IPS-20b (cell line): Measurements from ENCODE around the gene PTH2R.

Source experiments
- H3K27ac ChIP-seq: one replicate; pipeline ENCODE4 v1.5.1; 2013; ENCODE audit warnings: low read length
- H3K27me3 ChIP-seq: 2 replicates; pipeline ENCODE4 v1.6.1; 2013; ENCODE audit warnings: mild to moderate bottlenecking, low read length, inconsistent platforms; ENCODE audit not compliant: insufficient read depth
- H3K36me3 ChIP-seq: 2 replicates; pipeline ENCODE4 v1.6.1; 2013; ENCODE audit warnings: low read depth, mild to moderate bottlenecking, inconsistent platforms, low read length, moderate library complexity; ENCODE audit not compliant: insufficient read depth
- H3K4me1 ChIP-seq: 2 replicates; pipeline ENCODE4 v1.6.1; 2013; ENCODE audit warnings: mild to moderate bottlenecking, control low read depth, inconsistent platforms, low read length, moderate library complexity; ENCODE audit not compliant: insufficient read depth
- H3K4me3 ChIP-seq: 2 replicates; pipeline ENCODE4 v1.5.1; 2013; ENCODE audit warnings: mild to moderate bottlenecking, low read length, inconsistent platforms
- H3K9ac ChIP-seq: 2 replicates; pipeline ENCODE4 v1.6.1; 2013; ENCODE audit warnings: low read depth, mild to moderate bottlenecking, inconsistent platforms, low read length, moderate library complexity
- H3K9me3 ChIP-seq: 2 replicates; pipeline ENCODE4 v1.6.1; 2013; ENCODE audit warnings: mild to moderate bottlenecking, low read depth, low read length, inconsistent platforms; ENCODE audit not compliant: insufficient read depth

PTH2R gene

GRCh38 chr2:208406474-208407451 lies at the start of gene PTH2R:
PTH2R (plus strand) TSS chr2:208406792; CDS start chr2:208407044, 252 bp downstream.
- no peak within 1 kb of the TSS for H3K27ac ChIP-seq
- H3K9ac ChIP-seq = 0 out of 2 replicates have a peak within 1 kb of the TSS, but pooled peaks have one; percentile 6
- no peaks in the 10 kb centered on the region for H3K9me3 ChIP-seq
- peak within 1 kb of the TSS; percentile 64; the same call in 1 of the 2 replicates for H3K4me3 ChIP-seq
- H3K36me3 ChIP-seq = no peaks in the 10 kb centered on the region
- peaks cover 29% of the 10 kb centered on the region for H3K27me3 ChIP-seq
- H3K4me1 ChIP-seq = no peaks in the 10 kb centered on the region

GRCh38 chr2:208356846-208357574 lies 49.6 kb upstream of the PTH2R start:
- Histone ChIP-seq H3K4me1 (peaks cover 5% of the 10 kb centered on the region; the same call in 1 of the 2 replicates), H3K27ac (peak overlapping the region; percentile 33), H3K9me3 (no peaks in the 10 kb centered on the region), H3K9ac (no peak overlapping the region), H3K27me3 (no peaks in the 10 kb centered on the region), H3K4me3 (no peak overlapping the region), H3K36me3 (peaks cover 57% of the 10 kb centered on the region)

- H3K27ac ChIP-seq = no peak overlapping the region
These were observed 47.6 kb upstream of the PTH2R start for GRCh38 chr2:208358758-208359631.

GRCh38 chr2:208359632-208359986 lies 47.0 kb upstream of the PTH2R start:
- Histone ChIP-seq H3K27ac (no peak overlapping the region), H3K9me3 (peaks cover 4% of the 10 kb centered on the region; the same call in 1 of the 2 replicates), H3K36me3 (peaks cover 31% of the 10 kb centered on the region), H3K9ac (no peak overlapping the region), H3K4me1 (peaks cover 5% of the 10 kb centered on the region; the same call in 1 of the 2 replicates), H3K4me3 (no peak overlapping the region), H3K27me3 (no peaks in the 10 kb centered on the region)

More at GRCh38 chr2:208358758-208359631, 47.6 kb upstream of the PTH2R start:
- Histone ChIP-seq H3K4me3 (no peak overlapping the region), H3K9me3 (no peaks in the 10 kb centered on the region; the same call in 1 of the 2 replicates), H3K36me3 (peaks cover 38% of the 10 kb centered on the region), H3K27me3 (no peaks in the 10 kb centered on the region), H3K4me1 (peaks cover 5% of the 10 kb centered on the region; the same call in 1 of the 2 replicates), H3K9ac (no peak overlapping the region)

GRCh38 chr2:208360259-208361076 lies 46.1 kb upstream of the PTH2R start:
- Histone ChIP-seq H3K27ac (no peak overlapping the region), H3K9me3 (peaks cover 12% of the 10 kb centered on the region; the same call in 1 of the 2 replicates), H3K27me3 (no peaks in the 10 kb centered on the region), H3K4me1 (peaks cover 5% of the 10 kb centered on the region; the same call in 1 of the 2 replicates), H3K36me3 (peaks cover 23% of the 10 kb centered on the region), H3K9ac (no peak overlapping the region), H3K4me3 (no peak overlapping the region)

GRCh38 chr2:208361077-208361441 lies 45.5 kb upstream of the PTH2R start:
- Histone ChIP-seq H3K9me3 (peaks cover 12% of the 10 kb centered on the region; the same call in 1 of the 2 replicates), H3K27ac (no peak overlapping the region), H3K27me3 (no peaks in the 10 kb centered on the region), H3K9ac (no peak overlapping the region), H3K36me3 (peaks cover 19% of the 10 kb centered on the region; the same call in 1 of the 2 replicates), H3K4me3 (no peak overlapping the region), H3K4me1 (peaks cover 5% of the 10 kb centered on the region; the same call in 1 of the 2 replicates)

GRCh38 chr2:208363485-208363884 lies 43.1 kb upstream of the PTH2R start:
- no peaks in the 10 kb centered on the region for H3K27me3 ChIP-seq
- H3K9me3 ChIP-seq = peaks cover 12% of the 10 kb centered on the region; the same call in 1 of the 2 replicates
- no peaks in the 10 kb centered on the region for H3K4me1 ChIP-seq

GRCh38 chr2:208366215-208367127 lies 40.1 kb upstream of the PTH2R start:
- H3K27ac ChIP-seq = no peak overlapping the region
- no peak overlapping the region for H3K9ac ChIP-seq
- H3K36me3 ChIP-seq = no peaks in the 10 kb centered on the region
- H3K4me1 ChIP-seq = no peaks in the 10 kb centered on the region
- peaks cover 12% of the 10 kb centered on the region; the same call in 1 of the 2 replicates for H3K9me3 ChIP-seq
- no peaks in the 10 kb centered on the region for H3K27me3 ChIP-seq
- no peak overlapping the region for H3K4me3 ChIP-seq

More at GRCh38 chr2:208363485-208363884, 43.1 kb upstream of the PTH2R start:
- Histone ChIP-seq H3K9ac (no peak overlapping the region), H3K36me3 (peaks cover 7% of the 10 kb centered on the region; the same call in 1 of the 2 replicates), H3K27ac (no peak overlapping the region), H3K4me3 (no peak overlapping the region)

GRCh38 chr2:208369091-208369490 lies 37.5 kb upstream of the PTH2R start:
- H3K27ac ChIP-seq = no peak overlapping the region
- no peaks in the 10 kb centered on the region for H3K36me3 ChIP-seq
- H3K4me1 ChIP-seq = no peaks in the 10 kb centered on the region

More at GRCh38 chr2:208369091-208369490, 37.5 kb upstream of the PTH2R start:
- Histone ChIP-seq H3K9me3 (peaks cover 12% of the 10 kb centered on the region; the same call in 1 of the 2 replicates), H3K4me3 (no peak overlapping the region), H3K27me3 (no peaks in the 10 kb centered on the region), H3K9ac (no peak overlapping the region)
